ENCODE measurements around the gene FILIP1L.

The FILIP1L gene

GRCh38 chr3:99971761-99972160 is 142.5 kb downstream of the FILIP1L start:
- DNase-seq (ENCODE audit: low read depth): no peak

GRCh38 chr3:99970198-99970597 is 144.1 kb downstream of the FILIP1L start:
- no peak for DNase-seq (ENCODE audit: low read depth)
- TF ChIP-seq CTCF (conservative IDR thresholded peaks at IDR 0.05; ENCODE audit: low read depth, low read length): no peak
- no peak overlapping the region for H3K4me3 ChIP-seq (ENCODE audit: low read length)

More at GRCh38 chr3:99971761-99972160, 142.5 kb downstream of the FILIP1L start:
- no peak for TF ChIP-seq CTCF (conservative IDR thresholded peaks at IDR 0.05; ENCODE audit: low read depth, low read length)
- no peak overlapping the region for H3K4me3 ChIP-seq (ENCODE audit: low read length)

GRCh38 chr3:99969136-99969535 is 145.2 kb downstream of the FILIP1L start:
- no peak for DNase-seq (ENCODE audit: low read depth)
- no peak for TF ChIP-seq CTCF (conservative IDR thresholded peaks at IDR 0.05; ENCODE audit: low read depth, low read length)
- H3K4me3 ChIP-seq (ENCODE audit: low read length): no peak overlapping the region

- no peak overlapping the region for H3K4me3 ChIP-seq (ENCODE audit: low read length)
- TF ChIP-seq CTCF (conservative IDR thresholded peaks at IDR 0.05; ENCODE audit: low read depth, low read length): no peak
- DNase-seq (ENCODE audit: low read depth): no peak
Observed at GRCh38 chr3:99967796-99968195, 146.5 kb downstream of the FILIP1L start.

GRCh38 chr3:99966662-99967416 is 147.5 kb downstream of the FILIP1L start:
- peak; percentile 92 for DNase-seq (ENCODE audit: low read depth)
- no peak for TF ChIP-seq CTCF (conservative IDR thresholded peaks at IDR 0.05; ENCODE audit: low read depth, low read length)
- H3K4me3 ChIP-seq (ENCODE audit: low read length): peak overlapping the region; percentile 2

- H3K4me3 ChIP-seq (ENCODE audit: low read length): no peak overlapping the region
- DNase-seq (ENCODE audit: low read depth): no peak
- TF ChIP-seq CTCF (conservative IDR thresholded peaks at IDR 0.05; ENCODE audit: low read depth, low read length): no peak
Observed at GRCh38 chr3:99965681-99966408, 148.5 kb downstream of the FILIP1L start.

GRCh38 chr3:99965077-99965476 is 149.2 kb downstream of the FILIP1L start:
- no peak for TF ChIP-seq CTCF (conservative IDR thresholded peaks at IDR 0.05; ENCODE audit: low read depth, low read length)
- DNase-seq (ENCODE audit: low read depth): no peak
- no peak overlapping the region for H3K4me3 ChIP-seq (ENCODE audit: low read length)

Measured in retinal pigment epithelial cell (primary cell).